K562 (cell line): ENCODE results near the gene IGFALS. TPM values are rescaled to one million over a fixed set of nuclear protein-coding genes. Genes with fewer than 3 reads are reported as not detected.

Experiments used
- ASH1L ChIP-seq: fragments of 450-650 bp; IDR thresholded peaks from 2 replicates; pipeline ENCODE4 v1.6.1; 2018; ENCODE audit warnings: borderline replicate concordance, mild to moderate bottlenecking, low read depth; ENCODE audit not compliant: partially characterized antibody
- BRD9 ChIP-seq: fragments of 450-650 bp; IDR thresholded peaks from 2 replicates; pipeline ENCODE4 v1.6.1; 2018; ENCODE audit warnings: low read depth; ENCODE audit not compliant: partially characterized antibody
- CBX2 ChIP-seq: fragments of 200-600 bp; sonication (generic); IDR thresholded peaks from one replicate; pipeline ENCODE4 v1.6.1; 2012; ENCODE audit warnings: mild to moderate bottlenecking, low read length, inconsistent platforms; ENCODE audit not compliant: insufficient read depth, poor library complexity, severe bottlenecking
- CREB3L1 ChIP-seq: fragments of 450-650 bp; IDR thresholded peaks from 2 replicates; pipeline ENCODE4 v1.6.1; 2014; ENCODE audit warnings: low read depth, mild to moderate bottlenecking, moderate library complexity, borderline replicate concordance
- HDAC1 ChIP-seq, 2 experiments: fragments of 450-650 bp; IDR thresholded peaks; 2 replicates each; pipeline ENCODE4 v1.6.1; 2016 to 2017; ENCODE audit warnings: inconsistent platforms in 1 of 2, mild to moderate bottlenecking in 1 of 2, moderate library complexity in 1 of 2
- HMGN3 ChIP-seq: IDR thresholded peaks from 2 replicates; pipeline ENCODE4 v1.6.1; 2011; ENCODE audit warnings: borderline replicate concordance, low read depth, mild to moderate bottlenecking, mixed read lengths, low read length; ENCODE audit not compliant: insufficient read length; ENCODE audit errors: extremely low read depth
- KAT8 ChIP-seq: fragments of 450-650 bp; IDR thresholded peaks from 2 replicates; pipeline ENCODE4 v1.6.1; 2016; ENCODE audit warnings: low read depth, mild to moderate bottlenecking
- KHSRP ChIP-seq: fragments of 450-650 bp; IDR thresholded peaks from 2 replicates; pipeline ENCODE4 v1.6.1; 2017
- L3MBTL2 ChIP-seq: fragments of 450-650 bp; IDR thresholded peaks from 2 replicates; pipeline ENCODE4 v1.6.1; 2016; ENCODE audit warnings: mild to moderate bottlenecking, moderate library complexity
- PHF21A ChIP-seq: fragments of 450-650 bp; IDR thresholded peaks from 2 replicates; pipeline ENCODE4 v1.6.1; 2017; ENCODE audit warnings: low read depth, borderline replicate concordance
- PRDM10 ChIP-seq: fragments of 450-650 bp; IDR thresholded peaks from 2 replicates; pipeline ENCODE4 v1.6.1; 2018; ENCODE audit not compliant: partially characterized antibody
- SP1 ChIP-seq: sonication (generic); formaldehyde crosslinking; IDR thresholded peaks from 2 replicates; pipeline ENCODE4 v1.8.1; 2022; ENCODE audit warnings: mild to moderate bottlenecking, missing genetic modification reagents
- TEAD4 ChIP-seq, 2 experiments: sonication (generic) in 1 of 2; formaldehyde crosslinking in 1 of 2; IDR thresholded peaks; 2 replicates each; pipeline versions ENCODE4 v1.6.1 to v1.8.0; 2012 to 2022; ENCODE audit warnings: borderline replicate concordance in 1 of 2, inconsistent platforms in 1 of 2, low read length in 1 of 2, mild to moderate bottlenecking in 1 of 2, missing genetic modification reagents in 1 of 2
- ZBTB8A ChIP-seq: fragments of 450-650 bp; IDR thresholded peaks from 2 replicates; pipeline ENCODE4 v1.6.1; 2018; ENCODE audit warnings: mild to moderate bottlenecking, moderate library complexity; ENCODE audit not compliant: partially characterized antibody
- ZFP30 ChIP-seq: fragments of 250-450 bp; sonication (Bioruptor Pico); IDR thresholded peaks from 2 replicates; pipeline ENCODE4 v1.8.0; 2022; ENCODE audit warnings: moderate library complexity, mild to moderate bottlenecking, inconsistent platforms, borderline replicate concordance
- ZFP36 ChIP-seq: fragments of 150-350 bp; IDR thresholded peaks from 2 replicates; pipeline ENCODE4 v1.6.1; 2018; ENCODE audit warnings: low read length, low read depth; ENCODE audit not compliant: partially characterized antibody
- ZFPM2 ChIP-seq: fragments of 250-450 bp; sonication (Bioruptor Pico); IDR thresholded peaks from 2 replicates; pipeline ENCODE4 v1.5.1; 2022; ENCODE audit warnings: mild to moderate bottlenecking
- ZNF311 ChIP-seq: fragments of 250-450 bp; sonication (Bioruptor Pico); IDR thresholded peaks from 2 replicates; pipeline ENCODE4 v1.4.0; 2020; ENCODE audit warnings: mild to moderate bottlenecking, moderate library complexity
- ZNF431 ChIP-seq: sonication (generic); formaldehyde crosslinking; IDR thresholded peaks from 2 replicates; pipeline ENCODE4 v1.8.0; 2022; ENCODE audit warnings: mild to moderate bottlenecking, missing genetic modification reagents
- ZNF551 ChIP-seq: fragments of 250-450 bp; sonication (Bioruptor Pico); IDR thresholded peaks from 2 replicates; pipeline ENCODE4 v1.5.0; 2021; ENCODE audit warnings: mild to moderate bottlenecking, moderate library complexity
- ZNF76 ChIP-seq: fragments of 250-450 bp; sonication (Bioruptor Pico); IDR thresholded peaks from 2 replicates; pipeline ENCODE4 v1.4.0; 2020; ENCODE audit warnings: mild to moderate bottlenecking, moderate library complexity, borderline replicate concordance
- polyA plus RNA-seq, 8 experiments: library from polyadenylated mRNA; depleted of rRNA in 4 of 8; stranded (reverse) in 5 of 8; unstranded in 3 of 8; fragments of >200 nt; fragmentation: Nextera tagmentation in 2 of 8; fragmentation: Illumina TruSeq in 1 of 8; extraction: Ambion mirVana in 2 of 8; extraction: Trizol in 1 of 8; gene quantifications; 2 replicates each; pipeline versions ENCODE4 v1.2.1 to v1.2.3, GENCODE V29; 2011 to 2014; ENCODE audit warnings: inconsistent platforms in 1 of 8, missing spikeins in 1 of 8
- total RNA-seq, 7 experiments: library from RNA; depleted of rRNA in 6 of 7; stranded (reverse); fragments of >200 nt in 6 of 7; fragmentation: Illumina TruSeq in 2 of 7; extraction: Trizol in 2 of 7; gene quantifications; 2 replicates each; pipeline versions ENCODE4 v1.2.1 to v1.2.3, GENCODE V29; 2011 to 2021; ENCODE audit warnings: low replicate concordance in 1 of 7
- TF ChIP-seq, protein P1 (sequence below), 3 experiments: IDR thresholded peaks in 2 of 3; conservative IDR thresholded peaks in 1 of 3; 2 replicates each; pipeline ENCODE4 v1.5.1; 2011 to 2012; ENCODE audit warnings: low read length in 3 of 3, mild to moderate bottlenecking in 3 of 3, control low read depth in 2 of 3, improper control_type of control experiment in 1 of 3, inconsistent platforms in 1 of 3, low read depth in 1 of 3, mixed read lengths in 1 of 3, moderate library complexity in 1 of 3; ENCODE audit not compliant: insufficient read depth in 2 of 3

The IGFALS gene
- total and polyA plus RNA-seq, 9 of the 15 experiments (the other 6 are each of a cell fraction or from before 2014, with no cell fraction given): not detected

- TF ChIP-seq ZFP36 (no peak), HDAC1 (IDR thresholded peaks at IDR 0.05) (peak; percentile 87 to 93), BRD9 (no peak), ZNF431 (CRISPR knock-in tag) (no peak), ZFP30 (CRISPR knock-in tag) (no peak), ZFPM2 (CRISPR knock-in tag) (no peak), ZNF311 (CRISPR knock-in tag) (peak; percentile 76; the same call in 1 of the 2 replicates), ASH1L (no peak), TEAD4 (IDR thresholded peaks at IDR 0.05; ENCODE audit: low read length) (peak; percentile 100), TEAD4 (CRISPR knock-in tag; IDR thresholded peaks at IDR 0.05; ENCODE audit: borderline replicate concordance) (no peak), KHSRP (peak; percentile 75; the same call in 1 of the 2 replicates), PRDM10 (peak; percentile 89), PHF21A (no peak), HMGN3 (no peak), KAT8 (no peak), ZBTB8A (no peak), ZNF76 (CRISPR knock-in tag) (no peak), CREB3L1 (no peak), L3MBTL2 (peak; percentile 83), ZNF551 (CRISPR knock-in tag) (no peak), CBX2 (no peak), SP1 (CRISPR knock-in tag) (peak; percentile 40; the same call in 1 of the 2 replicates)
- TF ChIP-seq, protein P1, sequence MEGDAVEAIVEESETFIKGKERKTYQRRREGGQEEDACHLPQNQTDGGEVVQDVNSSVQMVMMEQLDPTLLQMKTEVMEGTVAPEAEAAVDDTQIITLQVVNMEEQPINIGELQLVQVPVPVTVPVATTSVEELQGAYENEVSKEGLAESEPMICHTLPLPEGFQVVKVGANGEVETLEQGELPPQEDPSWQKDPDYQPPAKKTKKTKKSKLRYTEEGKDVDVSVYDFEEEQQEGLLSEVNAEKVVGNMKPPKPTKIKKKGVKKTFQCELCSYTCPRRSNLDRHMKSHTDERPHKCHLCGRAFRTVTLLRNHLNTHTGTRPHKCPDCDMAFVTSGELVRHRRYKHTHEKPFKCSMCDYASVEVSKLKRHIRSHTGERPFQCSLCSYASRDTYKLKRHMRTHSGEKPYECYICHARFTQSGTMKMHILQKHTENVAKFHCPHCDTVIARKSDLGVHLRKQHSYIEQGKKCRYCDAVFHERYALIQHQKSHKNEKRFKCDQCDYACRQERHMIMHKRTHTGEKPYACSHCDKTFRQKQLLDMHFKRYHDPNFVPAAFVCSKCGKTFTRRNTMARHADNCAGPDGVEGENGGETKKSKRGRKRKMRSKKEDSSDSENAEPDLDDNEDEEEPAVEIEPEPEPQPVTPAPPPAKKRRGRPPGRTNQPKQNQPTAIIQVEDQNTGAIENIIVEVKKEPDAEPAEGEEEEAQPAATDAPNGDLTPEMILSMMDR (IDR thresholded peaks at IDR 0.05 in 2 of 3, conservative IDR thresholded peaks at IDR 0.05 in 1 of 3; ENCODE audit: insufficient read depth in 2 of 3, low read depth in 1 of 3, low read length in 3 of 3): no peak; a peak in 1 of 6 replicates
Measured at GRCh38 chr16:1832838-1833454, 39.4 kb upstream of the IGFALS start (continued).
